ENCODE results near the gene ADAM19. TPM values are rescaled to one million over a fixed set of nuclear protein-coding genes. Genes with fewer than 3 reads are reported as not detected.

The ADAM19 gene
- total RNA-seq, 1 donor from 2014 or later, result 176 TPM

DNA sequence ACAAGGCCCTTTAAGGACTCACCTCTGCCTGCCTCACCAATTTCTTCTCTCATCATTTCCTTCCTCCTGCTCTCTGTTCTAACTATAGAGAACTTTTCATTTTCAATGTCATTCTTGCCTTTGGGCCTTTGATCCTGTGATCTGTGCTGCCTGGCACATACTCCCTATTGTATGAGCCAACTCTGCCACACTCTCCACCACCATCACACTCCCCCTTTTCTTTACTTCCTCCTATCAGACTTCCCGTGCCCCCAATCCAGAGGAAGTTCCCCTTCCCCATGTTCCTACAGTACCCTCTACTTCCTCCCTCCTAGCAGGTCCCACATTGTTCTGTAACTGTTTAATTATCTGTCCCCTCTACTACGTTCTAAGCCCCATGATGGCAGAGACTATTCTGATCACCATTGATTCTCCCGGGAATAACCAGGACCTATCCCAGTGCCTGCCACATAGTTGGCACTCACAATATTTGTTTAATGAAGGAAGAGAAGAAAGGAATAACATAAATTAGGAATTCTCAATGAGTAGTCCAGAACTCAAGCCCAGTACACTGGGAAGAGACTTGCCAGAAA lies 27.5 kb downstream of the ADAM19 start:
- peaks cover 9% of the 10 kb centered on the region for H3K27me3 Mint-ChIP-seq (ENCODE audit: unreplicated experiment)
- peak overlapping the region; percentile 81 for H3K4me3 Mint-ChIP-seq (ENCODE audit: unreplicated experiment)
- H3K9me3 Mint-ChIP-seq (ENCODE audit: unreplicated experiment), result no peaks in the 10 kb centered on the region
- peaks cover 78% of the 10 kb centered on the region for H3K4me1 Mint-ChIP-seq (ENCODE audit: unreplicated experiment)
- TF ChIP-seq CTCF (IDR thresholded peaks at IDR 0.05; ENCODE audit: unreplicated experiment), result no peak
- peak overlapping the region; percentile 88 for H3K27ac Mint-ChIP-seq (ENCODE audit: unreplicated experiment)
- H3K36me3 Mint-ChIP-seq (ENCODE audit: low read depth, unreplicated experiment), result peaks cover 45% of the 10 kb centered on the region
- DNase-seq (ENCODE audit: low spot score), result no peak

- H3K4me3 Mint-ChIP-seq (ENCODE audit: unreplicated experiment), result no peak overlapping the region
- no peaks in the 10 kb centered on the region for H3K9me3 Mint-ChIP-seq (ENCODE audit: unreplicated experiment)
- H3K36me3 Mint-ChIP-seq (ENCODE audit: low read depth, unreplicated experiment), result peaks cover 45% of the 10 kb centered on the region
- DNase-seq (ENCODE audit: low spot score), result no peak
- no peak for TF ChIP-seq CTCF (IDR thresholded peaks at IDR 0.05; ENCODE audit: unreplicated experiment)
- H3K27me3 Mint-ChIP-seq (ENCODE audit: unreplicated experiment), result peaks cover 9% of the 10 kb centered on the region
- H3K27ac Mint-ChIP-seq (ENCODE audit: unreplicated experiment), result no peak overlapping the region
- peaks cover 84% of the 10 kb centered on the region for H3K4me1 Mint-ChIP-seq (ENCODE audit: unreplicated experiment)
Measured at GRCh38 chr5:157546456-157547100, 29.0 kb downstream of the ADAM19 start.

DNA sequence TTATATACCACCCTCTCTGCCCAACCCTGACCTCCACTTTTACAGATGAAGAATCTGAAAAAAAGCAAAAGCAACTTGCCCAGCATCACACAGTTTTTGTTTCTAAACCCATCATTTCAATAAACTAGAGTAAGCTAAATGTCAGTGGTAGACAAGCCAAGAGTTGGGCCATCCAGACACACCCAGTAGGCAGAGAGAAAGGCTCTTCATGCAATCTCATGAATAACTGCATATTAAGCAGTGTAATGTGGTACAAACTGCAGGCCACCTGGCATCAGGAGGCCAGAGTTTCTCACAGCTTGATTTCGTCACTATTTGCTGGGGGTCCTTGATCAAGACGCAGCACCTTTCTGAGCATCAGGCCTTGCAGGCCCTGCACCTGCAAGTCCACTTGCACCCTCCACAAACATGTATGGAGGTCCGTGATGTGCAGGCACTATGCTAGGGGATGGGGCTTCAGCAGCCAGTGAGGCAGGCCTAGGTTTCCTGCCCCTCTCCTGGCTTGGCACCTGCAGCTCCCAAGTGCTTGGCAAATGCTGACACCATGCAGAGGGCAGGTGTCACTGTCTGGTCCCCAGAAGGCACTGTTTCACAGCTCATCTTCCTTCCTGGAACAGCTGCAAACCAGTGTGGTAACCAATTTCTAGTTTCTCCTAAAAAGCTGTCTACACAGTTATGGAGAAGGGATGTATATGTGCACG lies 29.8 kb downstream of the ADAM19 start:
- DNase-seq (ENCODE audit: low spot score), result no peak
- Mint-ChIP-seq H3K4me1 (ENCODE audit: unreplicated experiment) (peaks cover 87% of the 10 kb centered on the region), H3K27ac (ENCODE audit: unreplicated experiment) (peak overlapping the region; percentile 21), H3K9me3 (ENCODE audit: unreplicated experiment) (no peaks in the 10 kb centered on the region), H3K4me3 (ENCODE audit: unreplicated experiment) (no peak overlapping the region), H3K27me3 (ENCODE audit: unreplicated experiment) (peaks cover 9% of the 10 kb centered on the region), H3K36me3 (ENCODE audit: low read depth, unreplicated experiment) (peaks cover 40% of the 10 kb centered on the region)
- no peak for TF ChIP-seq CTCF (IDR thresholded peaks at IDR 0.05; ENCODE audit: unreplicated experiment)

GRCh38 chr5:157544623-157544989 lies 31.0 kb downstream of the ADAM19 start:
- peaks cover 12% of the 10 kb centered on the region for H3K27me3 Mint-ChIP-seq (ENCODE audit: unreplicated experiment)
- DNase-seq (ENCODE audit: low spot score), result no peak
- peak overlapping the region; percentile 85 for H3K27ac Mint-ChIP-seq (ENCODE audit: unreplicated experiment)
- H3K36me3 Mint-ChIP-seq (ENCODE audit: low read depth, unreplicated experiment), result peaks cover 34% of the 10 kb centered on the region
- TF ChIP-seq CTCF (IDR thresholded peaks at IDR 0.05; ENCODE audit: unreplicated experiment), result no peak
- H3K4me1 Mint-ChIP-seq (ENCODE audit: unreplicated experiment), result peaks cover 87% of the 10 kb centered on the region
- H3K4me3 Mint-ChIP-seq (ENCODE audit: unreplicated experiment), result peak overlapping the region; percentile 0
- no peaks in the 10 kb centered on the region for H3K9me3 Mint-ChIP-seq (ENCODE audit: unreplicated experiment)
